Cerebellar nuclear complex (tissue), 1 donor: ENCODE measurements around the gene EXT2.

ENCODE experiments used
- DNase-seq, 2 experiments: peaks; one replicate each; lab custom pipeline; 2025; lab: John Stamatoyannopoulos, UW

The EXT2 gene

GRCh38 chr11:44243086-44243485 is 147.6 kb downstream of the EXT2 start:
- no peak for DNase-seq

GRCh38 chr11:44243595-44244343 is 148.3 kb downstream of the EXT2 start:
- no peak for DNase-seq

- no peak for DNase-seq
Measured at GRCh38 chr11:44244639-44245310, 149.3 kb downstream of the EXT2 start.

- no peak for DNase-seq
Measured at GRCh38 chr11:44246726-44247125, 151.2 kb downstream of the EXT2 start.

GRCh38 chr11:44247508-44247907 is 152.0 kb downstream of the EXT2 start:
- no peak for DNase-seq

- DNase-seq, result no peak
Measured at GRCh38 chr11:44248109-44248508, 152.6 kb downstream of the EXT2 start.

- no peak for DNase-seq
Measured at GRCh38 chr11:44250421-44250820, 154.9 kb downstream of the EXT2 start.

- DNase-seq, result no peak
Measured at GRCh38 chr11:44252999-44253602, 157.6 kb downstream of the EXT2 start.

GRCh38 chr11:44255406-44256071 is 160.1 kb downstream of the EXT2 start:
- no peak for DNase-seq

GRCh38 chr11:44256673-44257291 is 161.3 kb downstream of the EXT2 start:
- no peak for DNase-seq

- DNase-seq, result no peak
Measured at GRCh38 chr11:44257338-44258189, 162.1 kb downstream of the EXT2 start.

GRCh38 chr11:44258190-44258489 is 162.7 kb downstream of the EXT2 start:
- no peak for DNase-seq

- DNase-seq, result no peak
Measured at GRCh38 chr11:44258839-44259420, 163.5 kb downstream of the EXT2 start.

- DNase-seq, result no peak
Measured at GRCh38 chr11:44260081-44260480, 164.6 kb downstream of the EXT2 start.

- DNase-seq, result no peak
Measured at GRCh38 chr11:44261800-44262591, 166.5 kb downstream of the EXT2 start.

GRCh38 chr11:44263738-44264437 is 168.4 kb downstream of the EXT2 start:
- no peak for DNase-seq

- no peak for DNase-seq
Measured at GRCh38 chr11:44264438-44264749, 168.9 kb downstream of the EXT2 start.

- no peak for DNase-seq
Measured at GRCh38 chr11:44264761-44265160, 169.3 kb downstream of the EXT2 start.

GRCh38 chr11:44266056-44266780 is 170.7 kb downstream of the EXT2 start:
- no peak for DNase-seq
